GM12874 (cell line): ENCODE data around the gene LIF.

Experiments used
- TF ChIP-seq, protein P1 (sequence below): IDR thresholded peaks from 2 replicates; pipeline ENCODE4 v1.5.1; 2011; ENCODE audit warnings: low read depth, mild to moderate bottlenecking, control low read depth, low read length, moderate library complexity; ENCODE audit not compliant: insufficient read depth

The LIF gene

GRCh38 chr22:30219668-30220278 is 26.8 kb downstream of the LIF start:
- TF ChIP-seq, protein P1, sequence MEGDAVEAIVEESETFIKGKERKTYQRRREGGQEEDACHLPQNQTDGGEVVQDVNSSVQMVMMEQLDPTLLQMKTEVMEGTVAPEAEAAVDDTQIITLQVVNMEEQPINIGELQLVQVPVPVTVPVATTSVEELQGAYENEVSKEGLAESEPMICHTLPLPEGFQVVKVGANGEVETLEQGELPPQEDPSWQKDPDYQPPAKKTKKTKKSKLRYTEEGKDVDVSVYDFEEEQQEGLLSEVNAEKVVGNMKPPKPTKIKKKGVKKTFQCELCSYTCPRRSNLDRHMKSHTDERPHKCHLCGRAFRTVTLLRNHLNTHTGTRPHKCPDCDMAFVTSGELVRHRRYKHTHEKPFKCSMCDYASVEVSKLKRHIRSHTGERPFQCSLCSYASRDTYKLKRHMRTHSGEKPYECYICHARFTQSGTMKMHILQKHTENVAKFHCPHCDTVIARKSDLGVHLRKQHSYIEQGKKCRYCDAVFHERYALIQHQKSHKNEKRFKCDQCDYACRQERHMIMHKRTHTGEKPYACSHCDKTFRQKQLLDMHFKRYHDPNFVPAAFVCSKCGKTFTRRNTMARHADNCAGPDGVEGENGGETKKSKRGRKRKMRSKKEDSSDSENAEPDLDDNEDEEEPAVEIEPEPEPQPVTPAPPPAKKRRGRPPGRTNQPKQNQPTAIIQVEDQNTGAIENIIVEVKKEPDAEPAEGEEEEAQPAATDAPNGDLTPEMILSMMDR = no peak

DNA sequence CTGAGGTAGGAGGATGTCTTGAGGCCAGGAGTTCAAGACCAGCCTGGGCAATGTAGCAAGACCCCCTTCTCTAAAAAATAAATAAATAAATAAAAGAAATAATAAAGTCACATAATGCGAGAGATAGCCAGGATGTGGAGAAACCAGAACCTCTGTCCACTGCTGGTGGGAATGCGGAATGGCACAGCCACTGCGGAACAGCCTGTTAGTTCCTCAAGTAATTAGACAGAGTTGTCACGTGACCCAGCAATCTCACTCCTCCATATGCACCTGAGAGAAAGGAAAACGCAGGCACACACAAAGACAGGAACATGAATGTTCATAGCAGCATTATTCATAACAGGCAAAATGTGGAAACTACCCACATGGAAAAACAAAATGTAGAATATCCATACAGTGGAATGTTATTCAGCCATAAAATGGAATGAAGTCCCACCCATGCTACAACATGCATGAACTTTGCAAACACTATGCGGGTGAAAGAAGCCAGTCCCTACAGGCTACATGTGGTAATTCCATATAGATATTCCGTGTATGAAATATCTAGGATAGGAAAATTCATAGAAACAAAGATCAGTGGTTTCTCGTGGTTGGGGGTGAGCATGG is 27.4 kb downstream of the LIF start:
- TF ChIP-seq, protein P1 = no peak

GRCh38 chr22:30217698-30218560 is 28.6 kb downstream of the LIF start:
- TF ChIP-seq, protein P1 = no peak

- TF ChIP-seq, protein P1 = no peak
Measured at GRCh38 chr22:30216710-30217109, 29.8 kb downstream of the LIF start.

DNA sequence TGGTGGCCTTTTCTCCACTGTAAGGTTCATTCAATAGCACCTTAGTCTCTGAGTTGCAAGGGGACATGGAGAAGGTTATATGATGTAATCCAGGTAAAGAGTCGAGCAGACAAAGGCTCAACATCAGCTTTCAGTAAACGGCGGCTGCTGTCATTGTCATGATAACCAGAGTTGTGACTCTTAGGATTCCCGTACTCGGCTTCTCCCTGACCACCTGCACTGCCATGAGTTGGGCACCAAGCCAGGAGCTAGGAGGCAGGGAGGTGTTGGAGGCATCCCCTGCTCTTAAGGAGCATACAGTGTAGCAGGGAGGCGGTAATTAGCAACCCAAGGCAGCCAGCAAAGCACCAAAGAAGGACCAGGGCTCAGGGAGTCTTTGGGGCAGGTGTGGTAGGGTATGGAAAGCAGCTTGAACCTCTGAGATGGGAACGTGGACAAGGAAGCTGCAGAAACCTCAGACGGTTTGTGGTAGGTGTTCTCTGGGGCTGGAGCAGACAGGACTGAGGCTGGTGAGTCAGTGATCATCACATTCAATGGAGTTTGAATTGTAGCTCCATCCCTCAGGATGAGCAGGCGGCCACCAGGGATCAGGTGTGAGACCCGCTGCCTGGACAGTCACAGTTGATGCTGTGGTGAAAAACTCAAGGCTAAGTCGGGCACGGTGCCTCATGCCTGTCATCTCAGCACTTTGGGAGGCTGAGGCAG is 31.7 kb downstream of the LIF start:
- TF ChIP-seq, protein P1 = no peak

- TF ChIP-seq, protein P1 = no peak
Measured at GRCh38 chr22:30212996-30213441, 33.5 kb downstream of the LIF start.
